Neural cell (in vitro differentiated cells): ENCODE data around the gene KRTAP10-9. TPM values are rescaled to one million over a fixed set of nuclear protein-coding genes. Genes with fewer than 3 reads are reported as not detected.

Experiments
- H2AFZ ChIP-seq: fragments of 200-600, 300-800 bp; sonication (generic), shearing (Covaris generic); 2 replicates; pipeline ENCODE4 v1.6.0; 2014; ENCODE audit warnings: low read depth, mild to moderate bottlenecking, antibody characterized with exemption, low read length, moderate library complexity
- H3F3A ChIP-seq: fragments of 200-600 bp; shearing (Covaris generic); 2 replicates; pipeline ENCODE4 v1.6.1; 2016; ENCODE audit warnings: mild to moderate bottlenecking, moderate library complexity, mixed read lengths, antibody characterized with exemption, low read length; ENCODE audit not compliant: insufficient read depth, poor library complexity, severe bottlenecking
- H3K27ac ChIP-seq: fragments of 200-600, 300-800 bp; sonication (generic), shearing (Covaris generic); 2 replicates; pipeline ENCODE4 v1.5.1; 2014; ENCODE audit warnings: mild to moderate bottlenecking, low read length, moderate library complexity
- H3K27me3 ChIP-seq: fragments of 300-800, 200-600 bp; sonication (generic), shearing (Covaris generic); 2 replicates; pipeline ENCODE4 v1.6.0; 2014; ENCODE audit warnings: mild to moderate bottlenecking, low read depth, low read length, moderate library complexity; ENCODE audit not compliant: insufficient read depth
- H3K36me3 ChIP-seq: fragments of 300-800, 200-600 bp; sonication (generic), shearing (Covaris generic); 2 replicates; pipeline ENCODE4 v1.5.1; 2014; ENCODE audit warnings: mild to moderate bottlenecking, antibody characterized with exemption, low read length, moderate library complexity; ENCODE audit not compliant: insufficient read depth
- H3K4me2 ChIP-seq: fragments of 300-800, 200-600 bp; sonication (generic), shearing (Covaris generic); 2 replicates; pipeline ENCODE4 v1.6.0; 2014; ENCODE audit warnings: mild to moderate bottlenecking, low read length
- H3K4me3 ChIP-seq: fragments of 300-800, 200-600 bp; sonication (generic), shearing (Covaris generic); 2 replicates; pipeline ENCODE4 v1.5.1; 2014; ENCODE audit warnings: mild to moderate bottlenecking, low read length, moderate library complexity
- H3K79me2 ChIP-seq: fragments of 200-600 bp; shearing (Covaris generic); replicated peaks from 2 replicates; pipeline ENCODE4 v1.6.0; 2014; ENCODE audit warnings: mild to moderate bottlenecking, low read length, moderate library complexity; ENCODE audit not compliant: insufficient read depth
- H3K9ac ChIP-seq: fragments of 300-800, 200-600 bp; sonication (generic), shearing (Covaris generic); 2 replicates; pipeline ENCODE4 v1.6.1; 2016; ENCODE audit warnings: mild to moderate bottlenecking, low read length, mixed read lengths
- H3K9me2 ChIP-seq: fragments of 200-600 bp; shearing (Covaris generic); 2 replicates; pipeline ENCODE4 v1.6.1; 2016; ENCODE audit warnings: mild to moderate bottlenecking, low read length, mixed read lengths; ENCODE audit not compliant: insufficient read depth
- H3K9me3 ChIP-seq: fragments of 200-600, 300-800 bp; sonication (generic), shearing (Covaris generic); 2 replicates; pipeline ENCODE4 v1.6.1; 2016; ENCODE audit warnings: mild to moderate bottlenecking, mixed run types, low read length, moderate library complexity, mixed read lengths
- H4K20me1 ChIP-seq: fragments of 200-600 bp; shearing (Covaris generic); 2 replicates; pipeline ENCODE4 v1.6.1; 2016; ENCODE audit warnings: mild to moderate bottlenecking, mixed run types; ENCODE audit not compliant: insufficient read depth
- CTCF ChIP-seq: fragments of 450-650 bp; IDR thresholded peaks from 2 replicates; pipeline ENCODE4 v1.5.1; 2014; ENCODE audit warnings: antibody characterized with exemption, mild to moderate bottlenecking, moderate library complexity; ENCODE audit not compliant: poor library complexity, severe bottlenecking
- EP300 ChIP-seq: fragments of 450-650 bp; conservative IDR thresholded peaks from 2 replicates; pipeline ENCODE4 v1.6.1; 2014; ENCODE audit warnings: antibody characterized with exemption, mild to moderate bottlenecking, moderate library complexity; ENCODE audit not compliant: poor library complexity, severe bottlenecking
- EZH2 ChIP-seq: fragments of 200-600, 300-800 bp; shearing (Covaris generic), sonication (generic); IDR thresholded peaks from 2 replicates; pipeline ENCODE4 v1.6.1; 2014; ENCODE audit warnings: antibody characterized with exemption, low read length, borderline replicate concordance, mild to moderate bottlenecking; ENCODE audit not compliant: insufficient read depth, poor library complexity, severe bottlenecking
- MXI1 ChIP-seq: fragments of 450-650 bp; conservative IDR thresholded peaks from 2 replicates; pipeline ENCODE4 v1.6.1; 2014; ENCODE audit warnings: antibody characterized with exemption, mild to moderate bottlenecking; ENCODE audit not compliant: poor library complexity, severe bottlenecking
- POLR2AphosphoS5 ChIP-seq: IDR thresholded peaks from 2 replicates; pipeline ENCODE4 v1.6.1; 2012
- RAD21 ChIP-seq: fragments of 450-650 bp; conservative IDR thresholded peaks from 2 replicates; pipeline ENCODE4 v1.6.1; 2014; ENCODE audit warnings: antibody characterized with exemption, mild to moderate bottlenecking, moderate library complexity
- REST ChIP-seq: IDR thresholded peaks from 2 replicates; pipeline ENCODE4 v1.6.1; 2012; ENCODE audit warnings: borderline replicate concordance
- SMC3 ChIP-seq: fragments of 450-650 bp; conservative IDR thresholded peaks from 2 replicates; pipeline ENCODE4 v1.6.1; 2014; ENCODE audit warnings: antibody characterized with exemption, mild to moderate bottlenecking, moderate library complexity; ENCODE audit not compliant: poor library complexity
- TAF1 ChIP-seq: IDR thresholded peaks from 2 replicates; pipeline ENCODE4 v1.6.1; 2012; ENCODE audit warnings: low read depth
- polyA plus RNA-seq: library from polyadenylated mRNA; depleted of rRNA; stranded (reverse); fragments of >200 nt; gene quantifications from 2 replicates; pipeline ENCODE4 v1.2.3, GENCODE V29; 2014

Gene KRTAP10-9
- polyA plus RNA-seq, 1 donor from 2014 or later = not detected

- Histone ChIP-seq H3K36me3 (no peaks in the 10 kb centered on the region), H3K4me2 (no peak overlapping the region), H4K20me1 (no peaks in the 10 kb centered on the region), H3K27me3 (no peaks in the 10 kb centered on the region), H3F3A (no peaks in the 10 kb centered on the region), H3K9me3 (no peaks in the 10 kb centered on the region), H3K79me2 (no peaks in the 10 kb centered on the region), H3K27ac (no peak overlapping the region), H3K9ac (no peak overlapping the region), H2AFZ (no peak overlapping the region), H3K9me2 (no peaks in the 10 kb centered on the region), H3K4me3 (no peak overlapping the region)
- no peak for TF ChIP-seq EZH2
- no peak for TF ChIP-seq REST
- no peak for TF ChIP-seq RAD21
- TF ChIP-seq SMC3 = no peak
- TF ChIP-seq EP300 = no peak
- TF ChIP-seq CTCF = no peak
- no peak for TF ChIP-seq MXI1
- TF ChIP-seq TAF1 = no peak
Measured at GRCh38 chr21:44581158-44581557, 45.7 kb upstream of the KRTAP10-9 start.

GRCh38 chr21:44582055-44582454 lies 44.8 kb upstream of the KRTAP10-9 start:
- Histone ChIP-seq H3K9ac (no peak overlapping the region), H3F3A (no peaks in the 10 kb centered on the region), H3K9me3 (no peaks in the 10 kb centered on the region), H4K20me1 (no peaks in the 10 kb centered on the region), H3K36me3 (no peaks in the 10 kb centered on the region), H3K27ac (no peak overlapping the region), H3K79me2 (no peaks in the 10 kb centered on the region), H3K9me2 (no peaks in the 10 kb centered on the region), H3K4me2 (no peak overlapping the region), H3K27me3 (no peaks in the 10 kb centered on the region), H2AFZ (no peak overlapping the region), H3K4me3 (no peak overlapping the region)
- TF ChIP-seq TAF1 = no peak
- no peak for TF ChIP-seq REST
- TF ChIP-seq EP300 = no peak
- TF ChIP-seq CTCF = no peak
- no peak for TF ChIP-seq RAD21
- no peak for TF ChIP-seq MXI1
- no peak for TF ChIP-seq POLR2AphosphoS5
- TF ChIP-seq EZH2 = no peak
- no peak for TF ChIP-seq SMC3
